AG08396 (cell line): ENCODE data around the gene POU2AF1.
"Not testable (repeated sequence)": the region's sequence is repeated elsewhere in the genome, so short reads cannot be mapped to it uniquely, and the experiment has no call there.

Source experiments
- DNase-seq: peaks from one replicate; pipeline ENCODE4 v3.0.0; 2012; ENCODE audit warnings: low spot score, mixed read lengths

POU2AF1 gene

DNA sequence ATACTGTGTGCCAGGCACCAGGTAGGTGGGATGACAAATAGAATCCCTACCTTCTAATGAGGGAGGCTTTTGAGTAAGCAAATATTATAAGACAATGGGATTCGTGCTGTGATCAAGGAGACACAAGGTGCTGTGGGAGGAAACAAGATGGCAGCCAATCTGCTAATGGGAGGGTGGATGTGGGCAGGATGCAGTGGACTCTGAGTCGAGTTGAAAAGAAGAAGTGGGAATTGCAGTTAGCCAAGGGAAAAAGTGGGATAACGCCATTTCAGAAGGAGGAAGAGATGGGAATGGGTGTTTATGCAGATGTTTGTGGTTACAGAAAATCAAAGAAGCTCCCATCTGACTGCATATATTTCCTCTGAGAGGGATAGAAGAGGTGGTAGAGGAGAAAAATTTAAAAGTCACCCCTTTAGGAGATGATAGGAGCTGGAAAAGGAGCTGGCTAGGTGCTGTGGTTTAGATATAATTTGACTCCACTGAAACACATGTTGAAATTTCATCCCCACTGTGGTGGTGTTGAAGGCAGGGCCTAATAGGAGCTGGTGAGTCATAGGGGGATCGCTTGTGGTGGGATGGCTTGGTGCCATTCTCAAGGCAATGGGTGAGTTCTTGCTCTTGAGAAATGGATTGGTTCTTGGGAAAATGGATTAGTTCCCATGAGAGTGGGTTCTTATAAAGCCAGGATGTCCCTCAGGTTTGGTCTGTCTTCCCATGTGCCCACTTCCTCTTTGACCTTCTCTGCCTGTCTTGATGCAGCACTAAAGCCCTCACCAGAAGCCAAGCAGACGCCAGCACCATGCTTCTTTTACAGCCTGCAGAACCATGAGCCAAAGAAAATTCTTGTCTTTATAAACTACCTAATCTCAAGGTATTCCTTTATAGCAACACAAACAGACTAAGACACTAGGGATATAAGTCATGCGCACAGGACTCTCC lies 30.0 kb upstream of the POU2AF1 start:
- no peak for DNase-seq

DNA sequence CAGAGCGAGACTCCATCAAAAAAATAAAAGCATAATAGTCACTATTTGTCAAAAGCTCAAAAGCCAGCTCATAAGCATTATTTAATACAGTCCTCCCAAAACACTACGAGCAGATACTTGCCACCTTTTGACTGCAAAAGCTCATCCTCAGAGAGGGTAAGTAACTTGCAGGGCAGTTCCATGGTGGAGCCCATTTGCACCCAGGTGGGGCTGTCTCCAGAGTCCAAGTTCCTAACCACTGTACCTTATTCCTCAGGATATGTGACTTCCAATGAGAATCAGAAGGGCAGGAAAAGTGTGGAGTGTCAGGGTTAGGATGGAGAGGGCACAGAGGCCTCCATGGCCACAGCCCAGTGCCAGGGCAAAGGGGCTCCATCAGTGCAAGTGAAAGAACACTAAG lies 28.6 kb upstream of the POU2AF1 start:
- DNase-seq = no peak

DNA sequence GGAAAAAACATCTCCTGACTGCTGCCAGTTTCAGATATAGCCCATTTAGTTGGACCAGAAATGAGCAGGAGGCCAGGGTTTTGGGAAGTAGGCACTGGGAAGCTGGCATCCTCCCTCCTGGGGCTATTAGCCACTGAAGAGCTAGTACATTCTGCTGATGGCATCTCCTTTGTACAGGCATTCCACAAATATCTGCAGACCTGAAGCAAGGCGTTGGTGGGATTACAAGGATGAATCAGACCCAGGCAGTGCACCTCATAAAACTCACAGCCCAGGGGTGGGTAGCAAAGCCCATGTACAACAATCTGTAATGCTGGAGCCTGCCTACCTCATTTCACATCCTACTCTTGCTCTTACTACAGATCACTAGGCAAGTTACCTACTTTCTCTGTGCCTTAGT lies 27.5 kb upstream of the POU2AF1 start:
- DNase-seq = no peak

DNA sequence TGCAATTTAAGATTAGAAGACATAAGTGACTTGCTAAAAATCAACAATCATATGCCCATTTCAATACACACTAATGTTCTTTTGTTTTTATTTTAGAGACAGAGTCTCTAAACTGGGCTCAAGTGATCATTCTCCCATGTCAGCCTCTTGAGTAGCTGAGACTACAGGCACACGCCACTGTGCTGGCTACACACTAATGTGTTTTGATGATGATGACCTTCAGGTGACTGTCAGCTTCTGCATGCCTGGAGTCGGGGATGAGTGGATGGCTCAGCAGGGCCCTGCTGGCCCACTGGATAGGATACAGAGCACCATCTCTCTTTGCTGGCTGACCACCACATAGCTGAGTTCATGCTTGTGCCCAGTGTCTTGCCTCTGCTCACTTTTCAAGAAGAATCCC lies 27.0 kb upstream of the POU2AF1 start:
- DNase-seq = no peak

DNA sequence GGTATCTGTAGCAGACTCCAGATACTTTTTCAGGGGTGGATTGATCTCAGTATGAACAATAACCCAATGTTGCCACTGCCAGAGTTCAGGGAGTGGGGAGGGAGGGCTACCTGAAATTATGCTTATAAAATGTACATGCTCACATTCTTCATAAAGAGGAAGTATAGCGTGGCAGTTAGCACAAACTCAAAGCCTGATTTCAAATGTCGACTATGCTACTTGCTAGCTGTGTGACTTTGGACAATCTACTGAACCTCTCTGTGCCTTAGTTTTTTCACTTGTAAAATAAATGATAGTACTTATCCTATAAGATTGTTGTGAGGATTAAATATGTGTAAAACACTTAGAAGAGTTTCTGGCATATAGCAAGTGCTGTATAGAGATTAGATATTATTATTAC lies 26.5 kb upstream of the POU2AF1 start:
- DNase-seq = no peak

DNA sequence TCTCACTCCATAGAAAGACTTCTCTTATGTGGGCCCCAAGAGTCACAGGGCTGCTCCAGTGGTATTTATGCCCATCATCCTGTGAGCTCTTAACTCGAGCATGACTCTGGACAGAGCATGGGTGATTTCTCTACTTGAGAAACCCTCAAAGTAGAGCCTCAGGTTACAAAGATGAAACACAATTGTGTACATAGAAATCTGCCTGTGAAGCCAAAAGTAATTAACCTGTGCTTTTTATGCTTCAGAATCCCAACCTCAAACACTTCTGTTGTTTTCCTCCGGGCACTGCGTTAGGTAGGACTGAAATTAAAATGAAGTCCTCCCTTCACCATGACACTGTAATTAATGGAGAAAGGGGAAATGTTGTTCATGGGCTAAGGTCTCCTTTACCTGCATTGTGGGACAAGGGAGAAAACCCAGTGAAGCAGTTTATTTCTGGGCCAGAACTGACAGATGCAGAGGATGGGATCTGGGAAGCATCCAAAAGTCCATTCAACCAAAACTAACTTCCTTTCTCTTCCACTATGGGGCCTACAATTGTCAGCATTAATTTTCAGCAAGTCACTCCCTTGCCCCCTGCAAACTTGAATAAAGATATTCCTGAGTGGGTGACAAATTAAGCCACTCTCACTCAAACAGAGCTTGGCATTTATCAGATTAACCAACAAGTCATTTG lies 24.1 kb upstream of the POU2AF1 start:
- no peak for DNase-seq

DNA sequence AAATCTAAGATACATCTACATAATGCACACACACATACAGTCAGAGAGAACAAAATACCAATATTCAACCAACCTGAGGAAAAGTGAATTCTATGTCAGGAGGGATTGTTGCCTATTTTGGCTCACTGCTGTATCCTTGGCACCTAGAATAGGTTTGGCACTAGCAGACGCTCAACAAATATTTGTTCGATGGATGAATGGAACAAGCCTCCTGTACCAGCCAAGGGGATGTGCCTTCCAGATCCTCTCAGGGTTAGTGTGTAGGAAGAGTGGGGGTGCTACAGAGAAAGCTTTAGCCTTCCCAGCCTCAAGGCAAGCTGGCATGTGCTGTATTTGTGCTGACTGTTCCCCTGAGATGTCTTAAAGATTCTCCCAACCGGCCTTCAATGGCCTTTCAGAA lies 23.3 kb upstream of the POU2AF1 start:
- no peak for DNase-seq

DNA sequence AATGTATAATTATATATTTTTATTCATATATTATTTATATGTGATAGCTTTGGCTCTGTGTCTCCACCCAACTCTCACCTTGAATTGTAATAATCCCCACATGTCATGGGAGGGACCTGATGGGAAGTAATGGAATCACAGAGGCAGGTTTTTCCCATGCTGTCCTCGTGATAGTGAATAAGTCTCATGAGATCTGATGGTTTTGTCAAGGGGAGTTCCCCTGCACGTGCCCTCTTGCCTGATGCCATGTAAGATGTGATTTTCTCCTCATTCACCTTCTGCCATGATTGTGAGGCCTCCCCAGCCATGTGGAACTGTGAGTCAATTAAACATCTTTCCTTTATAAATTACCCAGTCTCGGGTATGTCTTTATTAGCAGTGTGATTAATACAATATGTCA lies 22.9 kb upstream of the POU2AF1 start:
- DNase-seq = not testable (repeated sequence)

DNA sequence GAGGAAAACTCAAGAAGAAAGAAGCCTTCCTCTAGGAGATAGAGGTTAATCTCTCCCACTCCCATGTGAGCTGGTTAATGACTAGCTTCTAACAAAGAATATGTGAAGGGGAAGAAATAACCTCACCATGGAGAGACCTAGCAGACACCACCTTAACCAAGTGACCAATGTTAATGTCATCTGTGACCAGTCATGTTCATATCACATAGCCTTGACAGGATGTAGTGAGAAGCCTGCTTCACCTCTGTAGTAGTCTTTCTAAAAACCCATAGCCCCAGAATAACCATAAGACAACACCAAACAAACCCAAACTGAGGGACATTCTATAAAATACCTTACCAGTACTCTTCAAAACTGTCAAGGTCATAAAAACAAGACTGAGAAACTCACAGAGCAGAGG lies 21.5 kb upstream of the POU2AF1 start:
- DNase-seq = no peak

DNA sequence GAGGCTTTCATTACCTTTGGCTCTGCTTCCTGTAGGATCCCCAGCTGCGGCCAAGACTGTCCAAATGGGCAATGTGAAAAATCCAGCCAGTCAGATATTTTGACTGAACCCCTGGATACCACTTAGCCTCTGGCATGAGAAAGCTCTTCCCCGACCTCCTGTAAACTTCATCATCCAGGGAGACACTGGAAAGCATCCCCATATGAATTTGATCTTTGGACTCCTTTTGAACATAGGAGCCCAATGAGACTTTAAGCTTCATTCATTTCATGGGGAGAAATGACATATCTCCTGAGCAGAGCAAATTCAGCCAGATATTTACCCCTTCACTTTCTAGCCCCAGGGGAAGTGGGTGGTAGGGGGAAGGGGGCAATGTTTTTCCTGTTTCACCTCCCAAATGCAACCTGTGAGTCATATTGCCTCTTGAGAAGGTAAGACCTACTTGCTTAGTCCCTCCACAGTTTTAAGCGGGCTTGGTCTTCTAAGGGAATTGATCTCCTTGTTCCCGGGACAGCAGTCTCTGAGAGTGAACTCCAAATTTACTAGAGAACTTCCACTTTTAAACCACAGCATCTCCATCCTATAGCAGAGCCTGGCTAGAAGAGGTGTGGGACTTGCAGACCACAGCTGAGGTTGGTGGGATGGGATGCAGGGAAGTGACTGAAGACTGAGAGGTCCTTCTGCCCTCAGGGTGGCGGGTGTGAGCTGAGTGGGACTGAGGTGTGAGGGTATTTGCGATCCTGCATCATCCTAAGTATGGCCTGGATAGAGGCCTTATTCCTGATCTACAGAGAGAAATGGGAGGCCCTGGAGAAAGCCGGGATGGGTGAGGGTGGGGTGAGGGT lies 20.3 kb upstream of the POU2AF1 start:
- no peak for DNase-seq

DNA sequence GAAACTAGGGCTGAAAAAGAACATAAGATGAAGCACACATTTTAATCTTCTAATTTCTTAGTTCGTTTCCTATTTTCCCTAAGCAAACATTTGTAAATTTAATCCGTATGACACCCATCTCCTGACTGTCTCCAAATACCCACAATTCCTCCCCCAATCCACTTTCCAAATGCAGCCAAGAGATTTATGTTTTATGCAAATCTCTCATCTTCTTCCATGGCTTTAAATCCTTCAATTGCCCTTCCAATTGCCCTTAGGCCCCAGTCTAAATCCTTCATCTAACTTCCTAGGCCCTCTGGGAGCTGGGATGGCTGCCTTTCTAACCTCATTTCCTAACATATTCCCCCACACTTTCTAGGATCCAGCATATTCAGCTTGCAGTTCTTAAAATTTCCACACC lies 18.0 kb upstream of the POU2AF1 start:
- no peak for DNase-seq

DNA sequence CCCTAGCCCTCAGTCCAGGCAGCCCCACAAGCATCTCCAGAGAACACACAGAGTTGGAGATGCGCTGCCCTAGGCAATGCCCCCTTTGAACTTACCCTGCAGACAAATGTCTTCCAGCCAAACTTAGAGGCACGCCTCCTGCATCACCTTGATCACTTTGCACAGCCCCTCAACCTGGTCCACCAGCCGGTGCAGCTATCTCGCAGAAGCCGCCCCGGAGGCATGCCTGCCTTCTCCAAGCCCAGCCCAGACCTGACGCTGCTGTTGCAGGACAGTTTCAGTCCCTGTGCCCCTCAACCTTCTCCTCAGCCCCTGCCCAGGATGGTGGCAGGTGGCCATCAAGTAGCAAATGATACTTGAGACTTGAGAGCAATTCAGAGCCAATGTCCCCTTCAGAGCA lies 16.7 kb upstream of the POU2AF1 start:
- DNase-seq = no peak

DNA sequence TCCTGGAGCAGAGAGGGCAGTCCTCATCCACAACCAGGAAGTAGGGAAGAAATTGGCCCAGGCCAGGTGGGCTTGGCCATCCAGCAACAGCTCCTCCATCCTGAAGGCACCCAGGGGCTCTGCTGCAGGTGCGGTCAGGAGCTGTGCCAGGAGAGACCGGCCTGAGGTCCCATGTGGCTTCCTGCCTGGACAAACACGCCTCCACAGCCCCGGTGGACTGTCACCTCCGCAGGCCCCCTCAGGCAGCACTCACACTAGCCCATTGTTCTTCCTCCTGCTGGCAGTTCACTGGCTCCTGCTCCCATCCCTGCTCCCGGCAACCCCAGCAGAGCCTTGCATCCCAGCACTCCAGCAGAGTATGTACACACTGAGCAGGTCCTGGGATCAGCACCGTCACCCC lies 16.0 kb upstream of the POU2AF1 start:
- DNase-seq = no peak

DNA sequence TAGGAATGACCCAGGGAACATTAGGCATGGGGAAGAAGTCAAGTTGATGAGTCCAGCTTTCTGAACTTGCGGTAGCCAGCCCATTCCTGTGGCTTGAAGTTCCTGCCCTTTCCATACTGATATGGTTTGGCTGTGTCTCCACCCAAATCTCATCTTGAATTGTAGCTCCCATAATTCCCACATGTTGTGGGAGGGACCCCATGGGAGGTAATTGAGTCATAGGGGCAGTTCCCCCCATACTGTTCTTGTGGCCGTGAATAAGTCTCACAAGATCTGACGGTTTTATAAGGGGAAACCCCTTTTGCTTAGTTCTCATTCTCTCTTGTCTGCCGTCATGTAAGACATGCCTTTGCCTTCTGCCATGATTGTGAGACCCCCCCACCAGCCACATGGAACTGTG lies 15.1 kb upstream of the POU2AF1 start:
- not testable (repeated sequence) for DNase-seq

DNA sequence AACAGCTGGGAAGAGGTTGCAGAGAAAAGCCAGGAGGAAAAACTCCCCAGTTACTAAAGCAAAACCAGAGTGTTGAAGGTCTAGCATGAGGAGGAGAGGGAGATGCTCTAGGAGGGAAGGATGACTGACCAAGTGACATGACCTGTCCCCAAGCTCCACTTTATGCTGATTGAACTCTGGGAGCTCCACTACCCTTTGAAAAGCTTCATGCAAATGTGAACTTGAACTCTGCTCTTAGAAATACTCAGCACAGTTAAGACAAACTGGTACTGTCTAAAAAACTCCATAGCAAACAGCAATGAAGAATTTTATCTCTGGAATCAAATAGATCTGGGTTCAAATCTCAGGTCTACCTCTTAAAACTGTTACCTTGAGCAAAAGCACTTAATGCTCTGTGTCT lies 14.5 kb upstream of the POU2AF1 start:
- no peak for DNase-seq

DNA sequence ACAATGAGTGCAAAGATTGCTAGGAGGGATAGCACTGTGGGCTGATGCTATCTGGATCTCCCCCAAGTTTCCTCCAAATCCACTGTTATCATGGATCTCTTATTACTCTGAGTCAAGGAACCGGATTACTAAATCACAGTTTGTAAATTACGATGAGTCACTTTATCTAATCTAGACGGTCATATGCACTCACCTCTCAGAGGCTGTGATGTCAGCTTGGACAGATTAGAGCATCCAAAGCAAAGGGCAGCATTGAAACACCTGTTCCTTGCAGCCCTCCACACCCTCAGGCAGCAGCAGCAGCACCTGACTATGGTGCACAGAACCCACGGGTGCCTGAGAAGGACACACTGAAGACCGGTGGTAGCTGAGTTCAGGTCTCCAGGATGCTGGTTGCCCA lies 14.0 kb upstream of the POU2AF1 start:
- no peak for DNase-seq

DNA sequence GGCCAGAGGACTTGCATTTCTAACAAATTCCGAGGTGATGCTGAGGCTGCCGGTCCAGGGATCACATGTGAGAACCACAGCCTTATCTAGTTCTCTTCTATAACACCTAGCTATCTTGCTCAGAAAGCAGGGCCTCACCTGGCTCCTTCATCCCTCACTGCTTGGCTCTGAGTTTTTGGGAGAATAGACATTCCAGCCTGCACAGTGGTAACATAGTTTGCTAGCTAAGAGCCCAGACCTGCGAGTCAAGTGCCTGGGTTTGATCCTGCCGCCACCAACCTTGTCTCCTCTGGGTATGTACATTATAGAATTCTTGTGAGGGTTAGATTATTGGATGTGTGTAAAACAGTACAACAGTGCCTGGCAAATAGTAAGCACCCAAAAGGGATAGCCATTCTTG lies 13.5 kb upstream of the POU2AF1 start:
- no peak for DNase-seq

DNA sequence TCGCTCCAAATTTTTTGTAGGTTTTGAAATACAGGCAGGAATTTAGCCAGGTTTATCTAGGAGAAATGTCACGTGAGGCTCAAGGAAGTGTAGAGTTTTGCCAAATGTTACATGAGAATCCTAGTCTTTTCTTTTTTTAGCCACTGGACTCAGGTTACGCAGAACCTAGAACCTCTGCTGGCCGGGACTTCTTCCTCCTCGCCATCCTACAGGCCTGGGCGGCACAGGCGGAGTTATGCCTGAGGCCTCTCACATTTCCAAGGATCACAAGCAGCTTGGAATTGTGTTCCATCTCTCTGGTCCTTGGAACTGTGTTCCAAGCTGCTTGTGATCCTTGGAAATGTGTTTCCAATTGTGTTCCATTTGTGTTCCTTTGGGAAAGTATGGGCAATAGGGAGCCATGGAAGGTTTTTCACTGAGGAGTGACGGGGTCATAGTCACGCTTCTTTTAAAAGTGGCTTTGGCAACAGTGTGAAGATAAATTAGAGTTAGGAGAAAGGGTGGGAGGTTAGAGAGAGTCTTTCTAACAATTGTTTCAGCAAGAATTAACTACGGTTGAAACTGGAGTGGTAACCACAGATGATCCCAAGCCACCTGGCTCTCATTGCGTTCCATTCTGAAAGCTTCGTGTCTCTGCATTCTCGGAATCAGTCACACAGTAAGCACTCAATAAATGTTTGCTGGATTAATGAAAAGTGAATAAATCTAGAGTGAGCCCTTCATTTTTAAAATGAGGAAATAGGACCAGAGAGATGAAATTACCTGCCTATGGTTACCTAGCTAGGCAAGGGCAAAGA lies 12.5 kb upstream of the POU2AF1 start:
- no peak for DNase-seq

DNA sequence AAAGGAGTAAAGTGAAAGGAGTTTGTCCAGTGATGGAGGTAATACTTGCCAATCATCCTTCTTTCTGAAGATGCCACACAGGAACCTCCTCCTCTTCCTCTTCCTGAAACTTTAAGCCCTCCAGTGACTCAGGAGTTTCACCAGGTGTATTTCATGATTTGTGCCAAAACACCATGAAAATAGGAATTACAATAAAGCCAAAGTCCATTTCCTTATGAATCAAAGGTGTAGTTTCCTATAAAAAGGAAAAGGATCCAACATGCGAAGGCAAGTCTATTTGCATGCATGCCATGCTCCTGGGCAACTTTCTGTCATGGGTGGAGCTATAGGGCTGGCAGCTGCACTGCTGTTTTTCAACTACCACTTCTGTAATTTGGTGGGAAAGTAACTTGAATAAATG lies 9.8 kb upstream of the POU2AF1 start:
- DNase-seq = no peak

DNA sequence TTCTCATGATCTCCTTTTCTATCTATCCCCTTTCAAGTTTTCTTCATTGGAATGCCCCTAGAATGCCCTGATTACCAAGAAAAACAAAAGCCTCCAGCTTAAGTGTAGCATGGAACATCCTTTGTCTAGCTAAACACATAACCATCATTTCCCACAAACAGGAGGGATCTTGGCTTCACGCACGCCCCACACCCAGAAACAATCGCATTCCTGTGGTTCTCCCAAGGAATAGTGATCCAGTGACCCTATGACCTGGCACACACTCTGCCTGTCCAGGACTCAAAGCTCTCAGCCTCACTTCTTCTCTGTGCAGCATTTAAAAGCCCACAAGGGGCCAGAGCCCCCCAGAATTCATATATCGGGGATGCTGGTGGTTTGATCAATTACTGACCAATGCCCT lies 9.3 kb upstream of the POU2AF1 start:
- DNase-seq = no peak

DNA sequence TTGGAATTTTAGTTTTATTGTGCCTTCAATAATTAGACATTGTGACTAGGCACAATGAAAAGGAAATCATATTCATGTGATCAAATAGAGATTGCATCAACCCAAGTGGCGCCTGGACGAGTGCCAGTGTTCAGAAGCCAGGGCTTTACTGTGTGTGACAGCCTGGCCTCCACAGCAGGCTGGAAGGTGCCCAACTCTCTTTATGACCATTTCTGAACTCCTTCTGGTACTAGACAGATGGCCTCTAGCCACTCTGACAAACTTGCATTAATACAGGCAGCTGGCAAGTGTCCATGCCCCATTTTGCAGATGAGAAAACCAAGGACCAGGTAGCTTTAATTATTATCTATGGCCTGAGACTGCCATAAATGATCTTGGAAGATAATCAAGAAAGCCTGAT lies 8.3 kb upstream of the POU2AF1 start:
- no peak for DNase-seq

DNA sequence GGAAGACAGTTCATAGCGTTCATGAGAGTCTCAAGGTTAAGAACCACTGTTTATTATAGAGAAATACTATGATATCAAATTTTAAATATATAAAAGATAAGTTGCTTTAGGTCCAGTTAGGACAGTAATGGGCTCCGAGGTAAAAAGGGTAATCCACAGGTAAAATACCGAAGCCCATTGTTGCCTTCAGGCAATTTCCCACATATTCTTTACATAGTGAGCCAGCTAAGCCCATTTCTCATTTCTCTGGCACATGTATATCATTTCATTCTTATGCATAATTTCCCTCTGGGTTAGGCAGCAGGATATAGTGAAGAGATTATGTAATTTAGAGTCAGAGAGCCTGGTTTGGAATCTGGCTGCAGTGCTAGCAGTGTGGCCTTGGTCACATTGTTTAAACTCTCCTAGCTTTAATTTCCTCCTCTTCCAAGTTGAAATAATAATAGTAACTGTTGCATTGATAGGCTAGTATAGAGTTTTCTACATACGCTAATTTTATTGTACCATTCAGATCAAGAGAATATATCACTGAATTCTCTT lies 7.6 kb upstream of the POU2AF1 start:
- DNase-seq = no peak
